M059J (cell line): ENCODE data around the gene SPOPL. TPM values are rescaled to one million over a fixed set of nuclear protein-coding genes. Genes with fewer than 3 reads are reported as not detected.
"Not testable (repeated sequence)": the region's sequence is repeated elsewhere in the genome, so short reads cannot be mapped to it uniquely, and the experiment has no call there.

Experiments
- DNase-seq: peaks from one replicate; pipeline ENCODE4 v3.0.0-alpha.2; 2012; ENCODE audit warnings: low read depth
- total RNA-seq: library from RNA; depleted of rRNA; stranded (reverse); fragments of >200 nt; shearing (Covaris generic); gene quantifications from 2 replicates; pipeline ENCODE4 v1.2.3, GENCODE V29; 2014

The SPOPL gene
- total RNA-seq, 1 experiment from 2014 or later: 19.5 TPM

DNA sequence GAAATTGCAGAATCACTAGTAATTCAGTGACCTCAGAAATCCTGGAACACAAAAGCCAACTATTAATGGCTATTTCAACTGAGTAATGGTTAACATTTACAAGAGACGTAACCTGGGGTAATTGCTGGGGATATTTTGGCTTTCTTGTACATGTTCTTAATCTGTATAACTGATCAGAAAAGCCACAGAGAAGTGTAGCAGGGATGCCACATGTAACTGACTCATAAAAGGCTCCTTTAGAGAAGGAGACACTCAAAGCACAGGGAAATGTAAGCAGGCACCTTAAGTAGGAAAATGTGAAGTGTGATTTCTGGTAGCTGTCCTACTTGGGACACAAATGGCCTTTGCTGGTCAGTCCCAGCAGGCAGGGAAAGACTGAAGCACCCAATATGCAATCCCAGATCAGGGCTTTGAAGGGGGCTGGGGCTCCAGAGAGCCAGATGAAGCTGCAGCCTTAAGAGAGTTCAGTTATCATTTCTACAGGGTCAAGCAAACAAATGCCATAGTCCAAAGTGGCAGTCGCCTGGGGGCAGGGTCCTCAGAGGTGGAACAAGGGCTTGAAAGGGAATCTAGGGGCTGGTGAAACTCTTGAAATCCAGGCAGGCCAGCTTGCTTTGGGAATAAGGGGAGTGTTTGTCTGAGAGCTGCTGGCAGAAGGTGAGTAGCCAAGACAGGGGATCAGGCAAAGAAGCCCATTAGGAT lies 7.2 kb upstream of the SPOPL start:
- DNase-seq: no peak

DNA sequence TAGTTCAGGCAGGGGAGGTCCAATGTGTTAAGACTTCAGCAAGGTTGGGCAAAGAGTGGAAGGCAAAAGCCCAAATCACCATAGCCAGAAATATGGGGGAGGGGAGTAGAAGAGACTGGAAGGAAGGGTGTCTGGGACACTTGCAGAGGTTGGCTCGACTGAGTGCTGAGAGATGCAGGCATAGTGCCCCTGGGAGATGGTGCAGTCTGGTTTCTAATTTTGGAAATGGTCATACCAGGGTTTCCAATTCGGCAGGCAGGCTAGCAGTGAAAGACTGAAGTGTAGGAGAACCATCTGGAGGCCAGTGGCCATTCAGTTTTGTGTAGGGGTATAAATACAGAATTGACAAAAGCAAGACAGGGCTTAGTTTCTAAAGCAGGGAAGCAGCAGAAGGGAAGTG lies 6.2 kb upstream of the SPOPL start:
- no peak for DNase-seq

DNA sequence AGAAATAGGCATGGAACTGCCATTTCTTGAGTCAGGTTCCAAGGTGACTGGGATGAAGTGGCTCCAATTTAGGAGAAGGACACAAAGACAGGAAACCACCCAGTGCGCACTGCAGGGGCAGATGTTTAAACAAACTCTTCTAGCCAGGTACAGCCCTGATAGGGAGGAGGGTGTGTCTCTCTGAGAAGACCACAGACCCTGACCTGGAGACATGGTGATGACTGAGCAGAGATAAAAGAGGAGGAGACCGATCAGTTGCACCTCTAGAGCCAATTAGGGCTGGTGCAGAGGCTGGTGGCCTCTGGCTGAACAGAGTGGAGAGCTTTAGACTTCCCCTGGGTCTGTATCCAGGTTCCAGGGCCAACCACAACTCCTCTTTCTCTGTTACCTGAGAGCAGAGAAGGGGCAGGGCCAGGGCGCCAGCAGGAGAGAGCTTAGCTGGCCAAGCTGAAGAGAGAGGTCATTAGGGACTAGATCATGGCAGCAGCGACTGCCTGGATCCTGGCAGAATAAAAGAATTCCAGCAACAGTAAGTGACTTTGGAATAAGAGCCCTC lies 5.4 kb upstream of the SPOPL start:
- no peak for DNase-seq

DNA sequence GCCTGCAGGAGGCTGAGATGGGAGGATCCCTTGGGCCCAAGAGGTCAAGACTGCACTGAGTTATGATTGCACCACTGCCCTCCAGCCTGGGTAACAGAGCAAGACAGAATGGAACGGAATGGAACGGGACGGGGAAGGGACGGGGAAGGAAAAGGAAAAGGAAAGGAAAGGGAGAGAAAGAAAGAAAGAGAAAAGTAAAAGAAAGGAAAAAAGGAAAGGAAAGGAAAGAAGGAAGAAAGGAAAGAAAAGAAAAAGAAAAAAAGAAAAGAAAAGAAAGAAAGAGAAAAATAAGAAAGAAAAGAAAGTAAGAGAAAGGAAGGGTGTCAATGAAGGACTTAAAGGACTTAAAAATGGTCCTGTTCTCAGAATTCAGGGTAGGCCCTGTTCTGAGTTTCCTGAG lies 4.3 kb upstream of the SPOPL start:
- no peak for DNase-seq

DNA sequence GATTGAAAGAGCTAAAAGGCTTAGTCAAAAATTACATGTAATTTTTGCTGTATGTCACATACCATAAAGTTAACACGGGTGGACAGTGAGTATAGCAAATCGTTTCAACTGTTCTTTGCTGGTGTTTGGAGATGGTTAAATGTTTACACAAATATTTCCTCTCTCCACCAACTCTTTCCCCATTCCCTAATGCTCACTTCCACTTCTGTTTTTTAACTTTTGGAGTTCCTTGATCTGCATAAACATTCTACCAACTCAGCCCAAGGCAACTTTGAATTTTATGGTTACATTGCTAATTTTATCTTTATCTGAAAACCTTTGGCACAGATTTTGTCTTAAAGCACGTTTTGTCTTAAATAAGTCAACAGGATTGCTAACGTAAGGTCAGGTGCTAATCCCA lies 1.9 kb upstream of the SPOPL start:
- DNase-seq: no peak

DNA sequence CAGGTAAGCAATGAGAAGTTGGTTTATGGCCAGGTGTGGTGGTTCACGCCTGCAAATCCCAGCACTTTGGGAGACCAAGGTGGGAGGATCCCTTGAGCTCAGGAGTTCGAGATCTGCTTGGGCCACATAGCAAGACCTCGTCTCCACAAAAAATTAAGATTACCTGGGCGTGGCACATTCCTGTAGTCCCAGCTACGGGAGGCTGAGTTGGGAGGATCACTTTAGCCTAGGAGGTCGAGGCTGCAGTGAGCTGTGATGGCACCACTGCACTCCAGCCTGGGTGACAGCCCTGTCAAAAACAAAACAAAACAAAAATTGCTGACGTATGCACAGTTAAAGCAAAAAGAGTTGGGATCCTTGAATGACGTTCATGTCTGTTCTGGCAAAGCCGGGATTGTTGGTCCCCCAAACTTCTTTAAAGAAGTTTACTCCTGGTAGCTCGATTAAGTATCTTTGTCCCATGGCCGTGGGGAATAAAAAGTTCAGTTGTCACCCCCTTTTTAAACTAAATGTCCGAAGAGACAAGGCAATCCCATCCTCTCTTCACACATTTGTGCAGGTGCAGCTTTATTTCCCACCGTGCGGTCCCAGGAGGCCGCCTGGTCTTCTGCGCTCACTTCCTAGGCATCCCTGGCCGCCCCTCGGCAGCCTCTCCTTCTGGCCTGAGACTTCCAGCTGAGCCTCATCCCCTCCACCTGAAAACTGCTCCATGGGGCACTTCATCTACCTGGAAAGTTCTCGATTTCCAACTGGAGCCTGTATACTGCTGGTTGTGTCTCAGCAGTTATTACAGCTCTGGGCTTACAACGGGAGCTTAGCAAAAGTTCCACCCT lies 762 bp upstream of the SPOPL start:
- no peak for DNase-seq

DNA sequence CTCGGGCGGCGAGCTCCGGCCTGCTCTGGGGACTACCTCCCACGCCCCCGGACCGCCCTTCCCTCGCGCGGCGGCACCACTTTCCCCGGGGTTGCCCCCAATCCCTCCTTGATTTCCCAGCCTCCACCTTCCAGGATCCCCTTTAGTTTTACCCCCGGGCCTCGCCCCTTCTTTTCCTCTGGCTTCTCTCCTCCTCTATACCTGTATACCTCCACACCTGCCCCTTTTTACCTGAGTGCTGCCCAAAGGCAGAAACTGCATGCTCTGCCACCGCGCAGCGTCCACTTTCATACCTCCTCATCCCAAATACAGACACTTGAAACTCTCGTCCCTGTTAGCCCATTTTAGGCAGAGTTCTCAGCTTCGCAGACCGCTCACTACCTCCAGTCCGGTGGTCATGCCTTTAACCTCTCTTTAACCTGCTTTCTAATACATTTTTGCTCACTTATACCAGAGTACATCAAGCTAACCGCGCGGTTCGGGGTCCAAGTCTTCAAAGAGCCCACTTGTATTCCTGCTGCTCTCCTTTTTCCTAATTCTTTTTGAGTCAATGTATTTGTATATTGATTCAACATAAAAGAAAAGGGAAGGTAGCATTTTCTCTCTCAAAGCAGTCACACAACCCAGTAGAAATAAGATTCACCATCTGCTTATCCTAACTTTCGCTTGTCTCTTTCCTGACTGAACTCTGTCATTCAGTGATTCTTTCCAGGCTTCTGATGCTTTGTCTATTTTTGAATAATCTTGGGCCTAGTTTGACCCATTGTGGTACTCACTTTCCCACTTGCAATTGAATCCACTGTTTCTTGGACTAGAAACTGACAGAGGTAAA lies 901 bp downstream of the SPOPL start:
- peak; percentile 21 for DNase-seq

DNA sequence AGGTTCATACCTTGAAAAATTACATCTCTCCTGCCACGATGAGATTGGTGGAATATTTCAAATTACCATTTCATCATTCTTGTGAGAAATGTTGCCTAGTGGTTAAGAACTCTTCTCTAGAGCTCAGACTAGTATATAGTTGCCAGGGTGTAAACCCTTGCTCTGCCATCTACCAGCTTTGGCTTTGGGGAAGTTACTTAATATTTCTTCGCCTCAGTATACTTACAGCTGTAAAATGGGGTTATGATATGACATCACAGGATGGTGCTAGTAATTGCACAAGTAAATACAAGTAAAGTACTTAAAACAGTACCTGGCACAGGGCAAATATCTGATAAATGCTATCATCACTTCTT lies 1.5 kb downstream of the SPOPL start:
- peak; percentile 3 for DNase-seq

DNA sequence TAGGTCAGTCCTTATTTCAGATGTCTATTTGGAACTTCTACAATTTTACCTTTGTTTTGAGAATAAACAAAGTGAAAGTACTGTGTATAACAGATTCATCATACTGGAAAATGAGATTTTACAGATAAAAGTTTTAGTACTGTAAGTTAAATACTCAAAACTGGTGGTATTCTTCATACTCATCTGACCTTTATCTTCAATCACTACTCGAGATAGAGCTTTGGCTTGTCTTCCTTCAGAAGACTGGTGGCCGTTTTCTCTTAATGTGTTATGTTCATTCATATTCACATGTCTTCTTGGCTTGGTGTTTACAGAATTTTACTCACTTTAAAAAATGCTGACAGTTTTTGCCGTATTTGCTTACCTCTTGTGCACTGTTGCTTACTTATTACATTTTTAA lies 2.1 kb downstream of the SPOPL start:
- no peak for DNase-seq

DNA sequence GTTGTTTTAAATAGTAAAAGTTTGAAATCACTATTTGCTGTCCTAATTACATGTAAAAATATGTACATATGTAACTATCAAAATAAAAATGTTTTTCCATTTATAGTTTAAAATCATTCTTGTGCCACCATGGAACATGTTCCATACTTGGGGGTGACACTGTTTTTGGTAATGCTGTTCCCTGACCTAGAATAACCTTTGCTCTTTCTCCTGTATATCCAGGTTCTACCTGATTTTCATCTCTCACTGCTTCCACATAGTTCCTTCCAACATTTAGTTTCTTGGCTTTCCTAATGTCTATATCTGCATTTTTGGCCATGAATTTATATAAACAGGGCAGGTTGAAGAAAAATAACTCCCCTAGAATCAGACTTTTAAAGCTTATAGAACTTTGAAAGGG lies 2.5 kb downstream of the SPOPL start:
- no peak for DNase-seq

DNA sequence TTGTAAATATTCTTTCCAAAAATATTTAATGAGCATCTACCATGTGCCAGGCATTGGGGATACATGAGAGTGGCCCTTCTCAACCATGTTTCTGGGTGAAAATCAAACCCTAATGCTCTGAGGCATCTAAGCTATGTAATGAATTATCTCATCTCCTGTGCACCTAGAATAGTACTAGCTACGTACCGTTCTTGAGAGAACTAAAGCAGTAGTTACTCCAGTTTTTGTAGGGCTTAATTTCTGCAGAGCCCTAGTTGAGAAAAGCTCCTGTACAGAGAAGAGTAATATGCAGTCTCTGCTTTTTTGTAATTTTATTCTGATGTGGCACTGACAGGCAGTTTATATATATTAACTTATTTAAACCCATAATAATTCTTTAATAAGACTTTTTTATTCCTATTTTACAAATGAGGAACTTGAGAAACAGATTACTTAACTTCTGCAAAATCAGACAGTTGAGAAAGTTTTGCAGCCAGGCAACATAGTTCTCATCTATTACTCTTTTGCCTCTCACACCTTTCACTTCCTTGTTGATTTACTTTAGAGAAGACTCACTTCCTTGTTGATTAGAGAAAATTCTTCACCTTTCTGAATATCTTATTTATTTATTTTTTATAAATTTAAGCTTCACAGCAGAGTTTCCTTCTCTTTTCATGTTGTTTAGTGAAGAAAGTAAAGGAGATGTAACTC lies 3.1 kb downstream of the SPOPL start:
- no peak for DNase-seq

DNA sequence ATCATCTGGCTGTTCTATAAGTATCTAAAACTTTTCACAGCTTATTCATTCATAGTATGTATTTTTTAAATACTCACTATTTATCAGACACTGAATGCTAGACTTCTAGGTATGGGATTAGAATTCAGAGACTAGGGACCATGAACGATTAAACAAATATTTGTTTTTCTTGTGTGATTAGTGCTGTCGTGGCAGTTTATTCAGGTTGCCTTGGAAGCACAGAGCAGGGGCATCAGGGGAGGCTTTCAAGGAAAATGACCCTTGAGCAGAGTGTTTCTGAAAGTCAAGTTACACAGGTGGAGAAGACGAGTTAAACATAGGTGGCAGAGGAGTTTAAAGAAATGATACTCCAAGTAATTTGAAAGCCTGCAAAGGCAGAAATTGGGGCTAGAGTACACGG lies 5.7 kb downstream of the SPOPL start:
- no peak for DNase-seq

DNA sequence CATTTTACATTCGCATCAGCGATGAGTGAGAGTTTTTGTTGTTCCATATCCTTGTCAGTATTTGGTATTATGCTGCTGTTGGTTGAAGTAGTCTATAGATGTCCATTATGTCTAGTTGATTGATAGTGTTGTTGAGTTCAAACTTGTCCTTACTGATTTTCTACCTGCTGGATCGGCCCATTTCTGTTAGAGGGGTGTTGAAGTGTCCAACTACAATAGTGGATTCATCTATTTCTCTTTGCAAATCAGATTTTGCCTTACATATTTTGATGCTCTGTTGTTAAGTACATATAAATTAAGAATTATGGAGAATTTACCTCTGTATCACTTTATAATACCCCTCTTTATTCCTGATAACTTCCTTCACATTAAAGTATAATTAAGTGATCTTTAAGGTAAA lies 8.7 kb downstream of the SPOPL start:
- DNase-seq: no peak

DNA sequence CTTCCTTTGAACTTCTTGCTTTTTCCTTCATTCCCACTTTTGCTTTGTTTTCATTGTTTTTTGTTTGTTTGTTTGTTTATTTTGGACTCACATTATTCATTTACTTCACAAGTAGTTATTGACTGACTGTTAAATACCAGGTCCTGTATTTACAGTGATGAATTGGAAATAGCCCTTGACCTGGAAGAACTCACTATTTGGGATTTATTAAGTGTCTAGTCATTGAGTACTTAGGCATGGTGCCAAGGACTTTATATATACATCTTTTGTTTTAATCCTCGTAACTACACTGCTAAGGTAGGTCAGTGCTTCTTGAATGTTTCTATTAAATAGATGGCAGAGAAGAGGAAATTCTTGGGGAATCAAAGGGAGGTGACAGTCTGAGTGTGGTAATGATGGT lies 11.1 kb downstream of the SPOPL start:
- peak; percentile 9 for DNase-seq

DNA sequence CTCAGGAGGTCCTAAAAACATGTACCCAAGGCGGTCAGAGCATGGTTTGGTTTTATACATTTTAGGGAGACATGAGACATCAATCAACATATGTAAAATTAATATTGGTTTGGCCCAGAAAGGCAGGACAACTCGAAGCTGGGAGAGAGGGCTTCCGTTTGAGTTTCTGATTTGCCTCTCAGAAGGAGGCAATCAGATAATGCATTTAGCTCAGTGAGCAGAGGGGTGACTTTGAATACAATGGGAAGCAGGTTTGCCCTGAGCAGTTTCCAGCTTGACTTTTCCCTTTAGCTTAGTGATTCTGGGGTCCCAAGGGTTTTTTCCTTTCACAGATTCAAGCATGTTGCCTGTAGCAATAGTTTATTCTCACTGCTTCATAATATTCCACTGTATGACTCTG lies 12.6 kb downstream of the SPOPL start:
- no peak for DNase-seq

DNA sequence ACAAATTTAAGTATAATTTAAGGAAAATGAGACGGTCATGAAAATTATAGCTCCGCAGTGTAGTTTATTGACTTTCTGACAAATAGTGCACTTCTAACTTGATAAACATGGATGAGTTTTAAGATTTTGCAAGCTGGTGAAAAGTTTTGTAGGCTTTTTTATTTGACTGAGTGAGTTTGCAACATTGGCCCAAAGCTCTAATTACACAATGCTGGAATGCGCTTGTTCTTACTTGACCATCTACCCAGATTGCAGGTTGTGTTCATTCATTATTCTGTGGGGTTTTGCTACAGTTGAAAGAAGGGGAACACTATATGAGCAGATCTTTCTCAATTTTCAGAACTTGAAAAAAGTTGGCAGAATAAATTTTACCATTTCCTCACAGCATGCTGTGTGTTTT lies 13.5 kb downstream of the SPOPL start:
- no peak for DNase-seq

DNA sequence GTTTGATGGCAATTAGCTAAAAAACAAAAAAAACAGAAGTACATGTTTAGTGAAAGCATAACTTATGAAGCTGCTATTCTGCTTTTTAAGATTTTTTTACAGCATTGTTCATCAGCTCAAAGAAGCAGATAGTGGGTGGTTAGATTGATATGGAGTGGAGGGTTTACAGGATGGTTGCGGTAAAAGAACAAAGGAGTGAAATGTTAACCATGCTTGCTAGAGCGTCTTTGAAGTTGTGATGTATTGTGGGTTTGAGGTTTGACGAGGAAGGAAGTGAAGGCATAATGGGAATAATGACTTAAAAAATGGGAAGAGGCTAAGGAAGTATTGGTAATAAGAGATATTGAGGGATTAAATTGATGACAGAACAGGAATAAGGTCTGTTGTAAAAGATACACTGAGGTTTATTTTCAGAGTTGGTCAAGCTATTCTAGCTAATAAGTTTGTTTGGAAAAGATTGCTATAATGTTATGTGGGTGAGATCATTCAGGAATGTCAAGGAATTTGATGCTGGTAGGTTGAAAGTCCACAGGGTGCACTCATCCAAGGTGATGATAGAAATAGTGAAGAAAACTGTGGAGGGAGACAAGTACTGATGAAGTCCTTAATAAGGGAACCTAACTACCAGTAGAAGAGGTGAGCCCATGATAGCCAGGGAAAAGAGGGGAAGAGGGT lies 14.6 kb downstream of the SPOPL start:
- peak; percentile 37 for DNase-seq

DNA sequence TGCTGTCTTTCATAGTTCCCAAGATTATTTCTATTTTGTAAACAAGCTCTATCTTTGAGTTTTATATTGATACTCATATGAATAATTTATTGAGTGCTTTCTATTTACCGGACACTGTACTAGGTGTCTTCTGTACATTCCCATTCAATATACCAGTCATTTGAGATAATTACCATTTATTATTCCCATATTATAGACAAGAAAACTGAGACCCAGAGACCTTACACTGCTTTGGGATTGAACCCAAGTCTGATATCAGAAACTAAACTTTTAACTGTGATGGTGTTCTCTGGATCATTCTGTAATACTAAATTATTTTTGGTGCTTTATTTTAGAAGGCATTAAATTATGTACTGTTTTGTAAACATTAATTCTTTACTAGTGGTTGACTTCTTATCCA lies 17.3 kb downstream of the SPOPL start:
- DNase-seq: no peak

DNA sequence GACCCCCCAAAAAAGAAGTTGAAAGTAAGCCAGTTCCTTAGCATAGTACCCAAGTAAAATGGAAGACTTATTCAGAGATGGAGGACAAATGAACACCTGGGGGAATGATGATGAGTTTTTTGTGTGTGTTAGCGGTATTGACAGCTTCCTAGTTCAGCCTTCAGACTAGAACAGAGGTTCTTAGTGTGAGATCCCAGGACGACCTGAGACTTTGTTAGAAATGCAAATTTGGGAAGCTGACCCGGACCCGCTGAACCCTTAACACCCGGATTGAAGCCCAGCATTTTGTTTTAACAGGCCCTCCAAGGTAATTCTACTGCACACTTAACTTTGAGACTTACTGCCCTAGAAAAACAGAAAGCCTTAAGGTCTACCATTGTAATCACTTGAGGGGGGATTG lies 20.3 kb downstream of the SPOPL start:
- DNase-seq: no peak

DNA sequence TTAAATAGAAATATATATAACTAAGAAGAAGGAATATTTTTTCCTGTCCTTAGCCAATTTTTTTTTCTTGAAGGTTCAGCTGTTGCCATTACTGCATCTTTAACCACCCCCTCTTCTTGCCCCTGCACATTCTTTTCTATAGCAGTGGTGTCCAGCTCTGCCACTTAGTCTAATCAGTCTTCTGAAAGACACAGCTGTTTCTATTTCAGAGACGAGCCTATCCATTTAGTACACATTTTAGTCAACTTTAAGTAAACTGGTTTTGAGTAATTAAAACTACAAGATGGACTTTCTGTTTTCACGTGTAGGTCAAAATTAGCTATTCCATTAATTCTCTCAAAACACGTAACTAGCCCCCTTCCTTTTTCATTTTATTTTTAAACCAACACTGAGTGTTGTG lies 21.0 kb downstream of the SPOPL start:
- DNase-seq: no peak

DNA sequence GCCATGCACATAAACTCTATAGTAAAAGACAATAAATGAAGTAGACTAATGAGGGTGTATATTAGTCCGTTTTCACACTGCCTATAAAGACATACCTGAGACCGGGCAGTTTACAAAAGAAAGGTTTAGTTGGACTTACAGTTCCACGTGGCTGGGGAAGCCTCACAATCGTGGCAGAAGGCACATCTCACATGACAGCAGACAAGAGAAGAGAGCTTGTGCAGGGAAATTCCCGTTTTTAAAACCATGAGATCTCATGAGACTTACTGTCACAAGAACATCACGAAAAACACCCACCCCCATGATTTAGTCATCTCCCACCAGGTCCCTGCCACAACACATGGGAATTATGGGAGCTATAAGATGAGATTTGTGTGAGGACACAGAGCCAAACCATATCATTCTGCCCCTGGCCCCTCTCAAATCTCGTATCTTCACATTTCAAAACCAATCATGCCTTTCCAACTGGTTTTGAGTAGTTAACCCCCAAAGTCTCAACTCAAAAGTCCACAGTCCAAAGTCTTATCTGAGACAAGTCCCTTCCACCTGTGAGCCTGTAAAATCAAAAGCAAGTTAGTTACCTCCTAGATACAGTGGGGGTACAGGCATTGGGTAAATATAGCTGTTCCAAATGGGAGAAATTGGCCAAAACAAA lies 21.6 kb downstream of the SPOPL start:
- DNase-seq: not testable (repeated sequence)
